H1 (cell line): ENCODE measurements around the gene MAP3K14. TPM values are rescaled to one million over a fixed set of nuclear protein-coding genes. Genes with fewer than 3 reads are reported as not detected.

Experiments
- CTCF ChIA-PET: fragments of 300-600 bp; sonication (Branson Sonifier 250); formaldehyde crosslinking; loops from one replicate; lab custom pipeline; 2021; ENCODE audit not compliant: partially characterized antibody; lab: Charles Lee
- POLR2A ChIA-PET: fragments of 300-600 bp; sonication (Branson Sonifier 250); formaldehyde crosslinking; loops from one replicate; lab custom pipeline; 2021; ENCODE audit warnings: inconsistent platforms; ENCODE audit not compliant: partially characterized antibody; lab: Charles Lee
- DNase-seq, 2 experiments: peaks; one replicate each; pipeline versions ENCODE4 v3.0.0 to v3.0.0-alpha.2; 2010 to 2022; ENCODE audit warnings: low spot score in 2 of 2, low read depth in 1 of 2, mixed read lengths in 1 of 2
- FAIRE-seq: peaks from 2 replicates; lab custom pipeline; 2011; peaks lifted over from hg19 to GRCh38; lab: Jason Lieb, UNC
- H2AFZ ChIP-seq: 2 replicates; pipeline ENCODE4 v1.8.1; 2012; ENCODE audit warnings: low read length, inconsistent platforms
- H2AK5ac ChIP-seq: 2 replicates; pipeline ENCODE4 v1.6.1; 2013; ENCODE audit warnings: low read depth, low read length
- H2BK120ac ChIP-seq: replicated peaks from 2 replicates; pipeline ENCODE3; 2013; ENCODE audit warnings: low read depth, low read length, inconsistent platforms
- H2BK12ac ChIP-seq: 2 replicates; pipeline ENCODE4 v1.6.1; 2013; ENCODE audit warnings: low read depth, low read length
- H2BK15ac ChIP-seq: 2 replicates; pipeline ENCODE4 v1.6.1; 2013; ENCODE audit warnings: low read length
- H2BK20ac ChIP-seq: 2 replicates; pipeline ENCODE4 v1.6.1; 2013; ENCODE audit warnings: low read length
- H2BK5ac ChIP-seq: 2 replicates; pipeline ENCODE4 v1.6.1; 2013; ENCODE audit warnings: low read depth, low read length
- H3K14ac ChIP-seq: 2 replicates; pipeline ENCODE4 v1.6.1; 2013; ENCODE audit warnings: inconsistent platforms; ENCODE audit not compliant: insufficient read length
- H3K18ac ChIP-seq: 2 replicates; pipeline ENCODE4 v1.6.1; 2013; ENCODE audit warnings: low read length; ENCODE audit errors: extremely low read depth
- H3K23ac ChIP-seq: 2 replicates; pipeline ENCODE4 v1.6.1; 2013; ENCODE audit warnings: inconsistent platforms; ENCODE audit not compliant: insufficient read length
- H3K23me2 ChIP-seq: 2 replicates; pipeline ENCODE4 v1.6.1; 2013; ENCODE audit warnings: low read depth, low read length
- H3K27ac ChIP-seq: 2 replicates; pipeline ENCODE4 v1.6.1; 2011; ENCODE audit warnings: low read depth, low read length, inconsistent platforms
- H3K27me3 ChIP-seq, 4 experiments: replicated peaks in 1 of 4; 1 replicate in 1 of 4; 2 replicates in 3 of 4; pipeline versions ENCODE4 v1.6.1 to v1.8.1; 2011 to 2013; ENCODE audit warnings: low read length in 3 of 4, mild to moderate bottlenecking in 3 of 4, inconsistent platforms in 2 of 4, mixed read lengths in 2 of 4, moderate library complexity in 1 of 4; ENCODE audit not compliant: control insufficient read depth in 3 of 4, insufficient read depth in 3 of 4; ENCODE audit errors: extremely low read depth in 1 of 4
- H3K36me3 ChIP-seq, 4 experiments: 2 replicates each; pipeline versions ENCODE4 v1.6.1 to v1.8.1; 2011 to 2013; ENCODE audit warnings: mild to moderate bottlenecking in 4 of 4, low read length in 3 of 4, moderate library complexity in 2 of 4, control low read depth in 1 of 4, inconsistent platforms in 1 of 4; ENCODE audit not compliant: insufficient read depth in 4 of 4, control insufficient read depth in 2 of 4
- H3K4ac ChIP-seq: replicated peaks from 2 replicates; pipeline ENCODE3; 2013; ENCODE audit warnings: low read length, low read depth, mixed read lengths, inconsistent platforms; ENCODE audit not compliant: insufficient read length
- H3K4me1 ChIP-seq, 4 experiments: replicated peaks in 1 of 4; 1 replicate in 1 of 4; 2 replicates in 3 of 4; pipeline versions ENCODE4 v1.6.1 to v1.8.1; 2011 to 2013; ENCODE audit warnings: low read length in 3 of 4, inconsistent platforms in 2 of 4, mixed read lengths in 1 of 4; ENCODE audit not compliant: insufficient read depth in 4 of 4, control insufficient read depth in 3 of 4
- H3K4me2 ChIP-seq, 2 experiments: 2 replicates each; pipeline versions ENCODE4 v1.6.1 to v1.8.1; 2011 to 2013; ENCODE audit warnings: low read depth in 2 of 2, low read length in 2 of 2, control low read depth in 1 of 2, inconsistent platforms in 1 of 2, mild to moderate bottlenecking in 1 of 2; ENCODE audit not compliant: insufficient read depth in 1 of 2
- H3K4me3 ChIP-seq, 4 experiments: fragments of 200-600, 300-600 bp in 1 of 4; sonication (generic), shearing (Covaris generic), sonication (Bioruptor Twin) in 1 of 4; 2 replicates each; pipeline versions ENCODE4 v1.5.1 to v1.8.1; 2011 to 2016; ENCODE audit warnings: low read length in 4 of 4, low read depth in 3 of 4, control low read depth in 2 of 4, inconsistent platforms in 2 of 4, mild to moderate bottlenecking in 2 of 4, mixed read lengths in 1 of 4, moderate library complexity in 1 of 4; ENCODE audit not compliant: insufficient read depth in 2 of 4; ENCODE audit errors: extremely low read depth in 1 of 4
- H3K56ac ChIP-seq: replicated peaks from 2 replicates; pipeline ENCODE3; 2013; ENCODE audit warnings: low read depth, mild to moderate bottlenecking, mixed read lengths, low read length, inconsistent platforms; ENCODE audit not compliant: insufficient read length
- H3K79me1 ChIP-seq: 2 replicates; pipeline ENCODE4 v1.6.1; 2013; ENCODE audit warnings: low read depth, low read length, control low read depth
- H3K79me2 ChIP-seq, 2 experiments: 2 replicates each; pipeline versions ENCODE4 v1.6.1 to v1.8.1; 2012 to 2013; ENCODE audit warnings: low read length in 2 of 2, mild to moderate bottlenecking in 2 of 2, inconsistent platforms in 1 of 2; ENCODE audit not compliant: insufficient read depth in 2 of 2, control insufficient read depth in 1 of 2
- H3K9ac ChIP-seq, 4 experiments: replicated peaks in 1 of 4; 1 replicate in 1 of 4; 2 replicates in 3 of 4; pipeline versions ENCODE4 v1.6.1 to v1.8.1; 2011 to 2013; ENCODE audit warnings: low read depth in 3 of 4, low read length in 3 of 4, control low read depth in 2 of 4, mild to moderate bottlenecking in 2 of 4, moderate library complexity in 2 of 4, inconsistent platforms in 1 of 4; ENCODE audit errors: extremely low read depth in 1 of 4
- H3K9me3 ChIP-seq, 2 experiments: 2 replicates each; pipeline versions ENCODE4 v1.6.1 to v1.8.1; 2012 to 2013; ENCODE audit warnings: mild to moderate bottlenecking in 2 of 2, moderate library complexity in 2 of 2, control low read depth in 1 of 2, inconsistent platforms in 1 of 2, low read depth in 1 of 2, low read length in 1 of 2, mixed read lengths in 1 of 2; ENCODE audit not compliant: insufficient read depth in 2 of 2
- H4K20me1 ChIP-seq, 2 experiments: replicated peaks in 1 of 2; 2 replicates each; pipeline versions ENCODE3 to v1.8.1; 2011 to 2013; ENCODE audit warnings: inconsistent platforms in 2 of 2, low read length in 2 of 2, mild to moderate bottlenecking in 1 of 2; ENCODE audit not compliant: insufficient read depth in 2 of 2, control insufficient read depth in 1 of 2
- H4K5ac ChIP-seq: 2 replicates; pipeline ENCODE4 v1.6.1; 2013; ENCODE audit warnings: low read length, low read depth, mixed read lengths, inconsistent platforms; ENCODE audit not compliant: insufficient read length
- H4K8ac ChIP-seq: 2 replicates; pipeline ENCODE4 v1.8.0; 2013; ENCODE audit warnings: mild to moderate bottlenecking, moderate library complexity, low read length, inconsistent platforms; ENCODE audit not compliant: insufficient read depth; ENCODE audit errors: extremely low read depth
- H4K91ac ChIP-seq: replicated peaks from 2 replicates; pipeline ENCODE3; 2013; ENCODE audit warnings: low read length, mixed read lengths, inconsistent platforms; ENCODE audit not compliant: insufficient read length
- CBX5 ChIP-seq: fragments of 300-800, 300-1000 bp; sonication (generic); IDR thresholded peaks from 2 replicates; pipeline ENCODE4 v1.7.1; 2016; ENCODE audit warnings: antibody characterized with exemption, low read length, low read depth
- JUN ChIP-seq: IDR thresholded peaks from 2 replicates; pipeline ENCODE4 v1.6.1; 2011; ENCODE audit warnings: low read depth, mild to moderate bottlenecking, improper control_type of control experiment, low read length
- RAD21 ChIP-seq, 2 experiments: IDR thresholded peaks in 1 of 2; conservative IDR thresholded peaks in 1 of 2; 2 replicates each; pipeline ENCODE4 v1.6.1; 2011; ENCODE audit warnings: low read depth in 2 of 2, low read length in 2 of 2, improper control_type of control experiment in 1 of 2, inconsistent platforms in 1 of 2, mild to moderate bottlenecking in 1 of 2, moderate library complexity in 1 of 2
- SAP30 ChIP-seq: fragments of 300-600 bp; sonication (generic); IDR thresholded peaks from 2 replicates; pipeline ENCODE4 v1.7.1; 2012; ENCODE audit warnings: low read length, moderate library complexity, mild to moderate bottlenecking, inconsistent platforms; ENCODE audit not compliant: insufficient read depth, insufficient replicate concordance
- SP2 ChIP-seq: IDR thresholded peaks from 2 replicates; pipeline ENCODE4 v1.6.1; 2012; ENCODE audit warnings: mild to moderate bottlenecking, low read length, inconsistent platforms
- SP4 ChIP-seq: IDR thresholded peaks from 2 replicates; pipeline ENCODE4 v1.6.1; 2012; ENCODE audit warnings: low read length, inconsistent platforms
- SRF ChIP-seq: IDR thresholded peaks from 2 replicates; pipeline ENCODE4 v1.6.1; 2011; ENCODE audit warnings: mild to moderate bottlenecking, low read depth, low read length, moderate library complexity
- TAF1 ChIP-seq: IDR thresholded peaks from 2 replicates; pipeline ENCODE4 v1.6.1; 2011; ENCODE audit warnings: mild to moderate bottlenecking, low read depth, low read length
- TAF7 ChIP-seq: optimal IDR thresholded peaks from 2 replicates; pipeline ENCODE3; 2011; ENCODE audit warnings: low read depth, mild to moderate bottlenecking, inconsistent platforms, low read length, moderate library complexity, borderline replicate concordance
- WGBS, 2 experiments: shearing (Covaris generic) in 1 of 2; methylation state at CpG; one replicate each; pipeline versions ENCODE4 v1.1.6 to v1.1.7; 2013 to 2015; ENCODE audit warnings: low lambda C conversion rate in 2 of 2, mixed read lengths in 2 of 2, inconsistent platforms in 1 of 2, low coverage in 1 of 2, missing lambda C conversion rate in 1 of 2; ENCODE audit not compliant: insufficient replicate concordance in 2 of 2, insufficient coverage in 1 of 2, insufficient read length in 1 of 2; ENCODE audit errors: extremely low coverage in 1 of 2, missing lambda C conversion rate in 1 of 2; 5-methylcytosine and 5-hydroxymethylcytosine counted together
- polyA plus RNA-seq, 7 experiments: library from polyadenylated mRNA; depleted of rRNA in 3 of 7; stranded (reverse) in 5 of 7; unstranded in 2 of 7; fragments of >200 nt in 5 of 7; fragments of 200-250 nt in 2 of 7; gene quantifications; 1 replicate in 5 of 7; 2 replicates in 1 of 7; 4 replicates in 1 of 7; pipeline versions ENCODE4 v1.2.1 to v1.2.3, GENCODE V29; 2011 to 2013; ENCODE audit warnings: missing spikeins in 2 of 7, mixed read lengths in 2 of 7
- total RNA-seq: library from RNA; stranded (reverse); fragmentation: NEBNext Ultra II Directional; extraction: Animal tissue kit (Norgen Biotek cat#: 25700); gene quantifications from 2 replicates; pipeline ENCODE4 v1.2.1, GENCODE V29; 2021
- TF ChIP-seq, protein P1 (sequence below): IDR thresholded peaks from 2 replicates; pipeline ENCODE4 v1.6.1; 2012; ENCODE audit warnings: low read length, inconsistent platforms
- TF ChIP-seq, protein P2 (sequence below): IDR thresholded peaks from 2 replicates; pipeline ENCODE4 v1.6.1; 2012; ENCODE audit warnings: inconsistent platforms

The MAP3K14 gene
- total and polyA plus RNA-seq, 2 of the 8 experiments (the other 6 are each of a cell fraction or from before 2014, with no cell fraction given) = 5.2 to 6.1 TPM

DNA sequence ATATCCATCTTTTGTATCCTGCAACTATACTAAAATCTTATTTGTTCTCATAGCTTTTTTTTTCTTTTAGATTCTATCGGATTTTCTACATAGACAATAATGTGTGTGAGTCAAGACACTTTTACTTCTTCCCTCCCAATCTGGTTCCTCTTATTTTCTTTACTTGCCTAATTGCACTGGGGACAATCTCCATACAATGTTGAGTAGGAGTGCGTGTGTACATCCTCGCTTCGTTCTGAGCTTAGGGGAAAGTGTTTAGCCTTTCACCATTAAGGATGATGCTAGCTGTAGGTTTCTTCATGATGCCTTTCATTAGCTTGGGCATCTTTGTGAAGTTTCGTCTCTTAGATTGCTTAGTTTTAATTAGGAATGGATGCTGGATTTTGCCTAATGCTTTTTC is 57.8 kb downstream of the MAP3K14 start:
- H3K9ac ChIP-seq = no peak overlapping the region
- peaks cover 0 to 4% (median 0%) of the 10 kb centered on the region in 4 experiments; a peak in 1 of 8 replicates for H3K36me3 ChIP-seq
- H4K91ac ChIP-seq = no peak overlapping the region
- no peak overlapping the region for H3K56ac ChIP-seq
- WGBS, 2 experiments = 54% methylated on average over 5 of the region's 5 CpGs; no CpG with 5 or more reads in 1 of the 2 experiments
- no peak overlapping the region for H4K5ac ChIP-seq
- no peaks in the 10 kb centered on the region for H3K79me1 ChIP-seq
- FAIRE-seq = no peak
- H3K4me1 ChIP-seq = peaks cover 4 to 19% (median 13%) of the 10 kb centered on the region in 4 experiments
- ChIA-PET POLR2A (interaction anchor here (1.4 to 6.2 kb wide), 4 partner anchors 11 to 111 kb away, joined by 4 to 43 read pairs (median 4); partner anchors contain the start of gene HEXIM1), CTCF (interaction anchor here (2.0 to 21.3 kb wide), 5 partner anchors 9 to 40 kb away, joined by 12 to 362 read pairs (median 54); partner anchors contain the start of gene FMNL1)
- no peak overlapping the region for H3K14ac ChIP-seq
- peaks cover 6% of the 10 kb centered on the region for H3K23me2 ChIP-seq
- H3K4me2 ChIP-seq = no peak overlapping the region
- no peak overlapping the region for H2BK12ac ChIP-seq
- H2BK5ac ChIP-seq = no peak overlapping the region
- no peaks in the 10 kb centered on the region for H3K9me3 ChIP-seq
- H3K23ac ChIP-seq = no peak overlapping the region
- H2BK15ac ChIP-seq = no peak overlapping the region
- H3K4ac ChIP-seq = no peak overlapping the region
- no peak overlapping the region for H2AK5ac ChIP-seq
- H3K79me2 ChIP-seq = no peaks in the 10 kb centered on the region
- H4K8ac ChIP-seq = no peak overlapping the region
- H3K4me3 ChIP-seq = no peak overlapping the region
- H3K27me3 ChIP-seq = peaks cover 0 to 5% (median 2%) of the 10 kb centered on the region in 4 experiments; a peak in 3 of 7 replicates
- DNase-seq = no peak
- H2BK120ac ChIP-seq = no peak overlapping the region
- H4K20me1 ChIP-seq = no peaks in the 10 kb centered on the region
- no peak overlapping the region for H2AFZ ChIP-seq
- H3K18ac ChIP-seq = no peak overlapping the region
- no peak overlapping the region for H2BK20ac ChIP-seq
- H3K27ac ChIP-seq = no peak overlapping the region
- TF ChIP-seq JUN (no peak), TAF1 (no peak), SRF (no peak), SAP30 (no peak), SP2 (no peak), SP4 (no peak), CBX5 (no peak), TAF7 (no peak), RAD21 (IDR thresholded peaks at IDR 0.05 in 1 of 2, conservative IDR thresholded peaks at IDR 0.05 in 1 of 2; ENCODE audit: low read depth in 2 of 2, low read length in 2 of 2) (no peak)
- TF ChIP-seq, protein P1, sequence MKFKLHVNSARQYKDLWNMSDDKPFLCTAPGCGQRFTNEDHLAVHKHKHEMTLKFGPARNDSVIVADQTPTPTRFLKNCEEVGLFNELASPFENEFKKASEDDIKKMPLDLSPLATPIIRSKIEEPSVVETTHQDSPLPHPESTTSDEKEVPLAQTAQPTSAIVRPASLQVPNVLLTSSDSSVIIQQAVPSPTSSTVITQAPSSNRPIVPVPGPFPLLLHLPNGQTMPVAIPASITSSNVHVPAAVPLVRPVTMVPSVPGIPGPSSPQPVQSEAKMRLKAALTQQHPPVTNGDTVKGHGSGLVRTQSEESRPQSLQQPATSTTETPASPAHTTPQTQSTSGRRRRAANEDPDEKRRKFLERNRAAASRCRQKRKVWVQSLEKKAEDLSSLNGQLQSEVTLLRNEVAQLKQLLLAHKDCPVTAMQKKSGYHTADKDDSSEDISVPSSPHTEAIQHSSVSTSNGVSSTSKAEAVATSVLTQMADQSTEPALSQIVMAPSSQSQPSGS = no peak
- TF ChIP-seq, protein P2, sequence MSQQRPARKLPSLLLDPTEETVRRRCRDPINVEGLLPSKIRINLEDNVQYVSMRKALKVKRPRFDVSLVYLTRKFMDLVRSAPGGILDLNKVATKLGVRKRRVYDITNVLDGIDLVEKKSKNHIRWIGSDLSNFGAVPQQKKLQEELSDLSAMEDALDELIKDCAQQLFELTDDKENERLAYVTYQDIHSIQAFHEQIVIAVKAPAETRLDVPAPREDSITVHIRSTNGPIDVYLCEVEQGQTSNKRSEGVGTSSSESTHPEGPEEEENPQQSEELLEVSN = no peak
